IMR-90 (cell line): ENCODE results near the gene WDR45B. TPM values are rescaled to one million over a fixed set of nuclear protein-coding genes. Genes with fewer than 3 reads are reported as not detected.

Experiments used
- ATAC-seq: fragments of 200-7000 bp; cut with Tn5 transposase; 2 replicates; pipeline ENCODE4 v1.9.1; 2020; ENCODE audit warnings: low read depth, mild to moderate bottlenecking, moderate library complexity
- BruUV-seq: library from RNA; stranded (reverse); fragments of 400-500 nt; replicated peaks from 2 replicates; lab custom pipeline; 2021; lab: Mats Ljungman, UMichigan
- CTCF ChIA-PET: fragments of 300-600 bp; formaldehyde crosslinking; extraction: SDS; loops from one replicate; lab custom pipeline; 2021; ENCODE audit warnings: antibody characterized with exemption; lab: Yijun Ruan, JAX
- POLR2A ChIA-PET: fragments of 300-600 bp; sonication (Branson Sonifier 250); formaldehyde crosslinking; loops from one replicate; lab custom pipeline; 2022; ENCODE audit warnings: antibody characterized with exemption; ENCODE audit not compliant: unreplicated experiment; lab: Charles Lee
- DNase-seq: peaks from one replicate; pipeline ENCODE4 v3.0.0; 2013
- H2AFZ ChIP-seq: replicated peaks from 2 replicates; pipeline ENCODE3; 2013; ENCODE audit warnings: low read length, mild to moderate bottlenecking; ENCODE audit not compliant: poor library complexity
- H2AK5ac ChIP-seq: 2 replicates; pipeline ENCODE4 v1.6.1; 2013; ENCODE audit warnings: low read depth, low read length, inconsistent platforms
- H2AK9ac ChIP-seq: replicated peaks from 2 replicates; pipeline ENCODE3; 2013; ENCODE audit warnings: mild to moderate bottlenecking, low read depth, low read length, moderate library complexity; ENCODE audit not compliant: poor library complexity
- H2BK120ac ChIP-seq: 2 replicates; pipeline ENCODE4 v1.6.1; 2013; ENCODE audit warnings: low read depth, low read length, inconsistent platforms
- H2BK15ac ChIP-seq: 3 replicates; pipeline ENCODE4 v1.6.1; 2013; ENCODE audit warnings: low read depth, low read length, inconsistent platforms
- H2BK20ac ChIP-seq: 2 replicates; pipeline ENCODE4 v1.6.1; 2013; ENCODE audit warnings: low read depth, mild to moderate bottlenecking, inconsistent platforms, low read length, moderate library complexity
- H2BK5ac ChIP-seq: 2 replicates; pipeline ENCODE4 v1.6.1; 2013; ENCODE audit warnings: mild to moderate bottlenecking, low read depth, low read length, inconsistent platforms; ENCODE audit not compliant: poor library complexity, severe bottlenecking
- H3K14ac ChIP-seq: replicated peaks from 2 replicates; pipeline ENCODE4 v1.6.1; 2013; ENCODE audit warnings: low read depth, low read length, inconsistent platforms
- H3K18ac ChIP-seq: 2 replicates; pipeline ENCODE4 v1.6.1; 2013; ENCODE audit warnings: low read depth, low read length, control low read depth
- H3K23ac ChIP-seq: 2 replicates; pipeline ENCODE4 v1.6.1; 2013; ENCODE audit warnings: low read depth, low read length, inconsistent platforms
- H3K27ac ChIP-seq: 2 replicates; pipeline ENCODE4 v1.5.1; 2013; ENCODE audit warnings: mild to moderate bottlenecking, control low read depth, low read length; ENCODE audit not compliant: insufficient read depth
- H3K27me3 ChIP-seq: 2 replicates; pipeline ENCODE4 v1.6.1; 2013; ENCODE audit warnings: low read length; ENCODE audit not compliant: control insufficient read depth, insufficient read depth
- H3K36me3 ChIP-seq: 2 replicates; pipeline ENCODE4 v1.6.1; 2013; ENCODE audit warnings: low read length, mixed read lengths; ENCODE audit not compliant: control insufficient read depth, insufficient read depth
- H3K4ac ChIP-seq: 2 replicates; pipeline ENCODE4 v1.6.1; 2013; ENCODE audit warnings: low read depth, low read length, inconsistent platforms
- H3K4me1 ChIP-seq: 2 replicates; pipeline ENCODE4 v1.6.1; 2013; ENCODE audit warnings: low read length, mixed read lengths; ENCODE audit not compliant: control insufficient read depth, insufficient read depth
- H3K4me2 ChIP-seq: 2 replicates; pipeline ENCODE4 v1.6.1; 2013; ENCODE audit warnings: low read depth, mild to moderate bottlenecking, control low read depth, low read length, moderate library complexity
- H3K4me3 ChIP-seq: 2 replicates; pipeline ENCODE4 v1.5.1; 2013; ENCODE audit warnings: low read depth, mild to moderate bottlenecking, control low read depth, low read length, moderate library complexity; ENCODE audit not compliant: insufficient read depth
- H3K56ac ChIP-seq: 2 replicates; pipeline ENCODE4 v1.6.1; 2013; ENCODE audit warnings: low read length, inconsistent platforms; ENCODE audit not compliant: insufficient read depth; ENCODE audit errors: extremely low read depth
- H3K79me1 ChIP-seq, 2 experiments: 2 replicates each; pipeline ENCODE4 v1.6.1; 2013; ENCODE audit warnings: low read length in 2 of 2, inconsistent platforms in 1 of 2, low read depth in 1 of 2
- H3K9ac ChIP-seq: 2 replicates; pipeline ENCODE4 v1.6.1; 2013; ENCODE audit warnings: low read depth, low read length, control low read depth
- H3K9me1 ChIP-seq: 2 replicates; pipeline ENCODE4 v1.6.1; 2013; ENCODE audit warnings: low read length, inconsistent platforms; ENCODE audit not compliant: insufficient read depth
- H3K9me3 ChIP-seq: 2 replicates; pipeline ENCODE4 v1.6.1; 2013; ENCODE audit warnings: low read length; ENCODE audit not compliant: control insufficient read depth, insufficient read depth
- H4K20me1 ChIP-seq: 2 replicates; pipeline ENCODE4 v1.6.1; 2013; ENCODE audit warnings: low read length, inconsistent platforms; ENCODE audit not compliant: insufficient read depth
- H4K5ac ChIP-seq: 2 replicates; pipeline ENCODE4 v1.6.1; 2013; ENCODE audit warnings: mild to moderate bottlenecking, low read depth, low read length, control low read depth
- H4K8ac ChIP-seq, 2 experiments: 2 replicates each; pipeline ENCODE4 v1.6.1; 2013; ENCODE audit warnings: low read depth in 2 of 2, low read length in 2 of 2, control low read depth in 1 of 2, inconsistent platforms in 1 of 2
- H4K91ac ChIP-seq: 2 replicates; pipeline ENCODE4 v1.6.1; 2013; ENCODE audit warnings: low read depth, low read length, inconsistent platforms; ENCODE audit not compliant: insufficient read depth
- BHLHE40 ChIP-seq: fragments of 150-350 bp; IDR thresholded peaks from 2 replicates; pipeline ENCODE4 v1.6.1; 2016; ENCODE audit warnings: mild to moderate bottlenecking, low read depth, low read length
- CEBPB ChIP-seq: IDR thresholded peaks from 2 replicates; pipeline ENCODE4 v1.6.1; 2012; ENCODE audit warnings: low read depth, low read length, improper control_type of control experiment
- CHD1 ChIP-seq: IDR thresholded peaks from 2 replicates; pipeline ENCODE4 v1.6.1; 2012; ENCODE audit warnings: low read depth, low read length, improper control_type of control experiment
- FOS ChIP-seq: fragments of 150-350 bp; IDR thresholded peaks from 2 replicates; pipeline ENCODE4 v1.6.1; 2016; ENCODE audit warnings: low read depth, low read length
- MAFK ChIP-seq: IDR thresholded peaks from 2 replicates; pipeline ENCODE4 v1.6.1; 2012; ENCODE audit warnings: low read depth, low read length, improper control_type of control experiment
- MAZ ChIP-seq: IDR thresholded peaks from 2 replicates; pipeline ENCODE4 v1.6.1; 2012; ENCODE audit warnings: low read depth, mild to moderate bottlenecking, low read length, improper control_type of control experiment, moderate library complexity, borderline replicate concordance
- MXI1 ChIP-seq: IDR thresholded peaks from 2 replicates; pipeline ENCODE4 v1.6.1; 2012; ENCODE audit warnings: low read depth, mild to moderate bottlenecking, low read length, moderate library complexity, borderline replicate concordance
- NFE2L2 ChIP-seq: fragments of 150-350 bp; IDR thresholded peaks from 2 replicates; pipeline ENCODE4 v1.6.1; 2016; ENCODE audit warnings: low read depth, mild to moderate bottlenecking, low read length
- POLR2A ChIP-seq: IDR thresholded peaks from 2 replicates; pipeline ENCODE4 v1.6.1; 2012; ENCODE audit warnings: mild to moderate bottlenecking, low read depth, low read length
- RAD21 ChIP-seq: IDR thresholded peaks from 2 replicates; pipeline ENCODE4 v1.6.1; 2012; ENCODE audit warnings: low read length, improper control_type of control experiment
- RCOR1 ChIP-seq: IDR thresholded peaks from 2 replicates; pipeline ENCODE4 v1.6.1; 2012; ENCODE audit warnings: mild to moderate bottlenecking, low read length, improper control_type of control experiment; ENCODE audit not compliant: insufficient replicate concordance
- RFX5 ChIP-seq: IDR thresholded peaks from 2 replicates; pipeline ENCODE4 v1.8.0; 2012; ENCODE audit warnings: low read depth, mild to moderate bottlenecking, low read length, moderate library complexity
- WGBS, 2 experiments: methylation state at CpG; one replicate each; pipeline versions ENCODE4 v1.1.5 to v1.1.7; 2013; ENCODE audit warnings: missing lambda C conversion rate in 2 of 2; ENCODE audit not compliant: insufficient read length in 1 of 2; ENCODE audit errors: extremely low coverage in 2 of 2; 5-methylcytosine and 5-hydroxymethylcytosine counted together
- dilution Hi-C: fragments of 300-500 bp; cut with HindIII; formaldehyde crosslinking; loops from one replicate; pipeline ENCODE4 v1.14.3; 2018; ENCODE audit warnings: low sequenced_read_pairs; ENCODE audit not compliant: unreplicated experiment
- in situ Hi-C: fragments of 300-500 bp; cut with MboI; formaldehyde crosslinking; loops from 3 replicates; pipeline ENCODE4 v1.14.3; 2019; ENCODE audit warnings: low sequenced_read_pairs, inconsistent platforms, mixed read lengths
- intact Hi-C: fragments of 100-400 bp; cut with micrococcal nuclease; formaldehyde crosslinking; loops from 2 replicates; pipeline ENCODE4 v1.10.0; 2022
- polyA plus RNA-seq, 3 experiments: library from polyadenylated mRNA; depleted of rRNA; stranded (reverse); fragments of >200 nt; gene quantifications; 2 replicates each; pipeline ENCODE4 v1.2.3, GENCODE V29; 2012; ENCODE audit warnings: low replicate concordance in 1 of 3
- total RNA-seq: library from RNA; depleted of rRNA; stranded (reverse); fragments of >200 nt; gene quantifications from 2 replicates; pipeline ENCODE4 v1.2.3, GENCODE V29; 2012
- TF ChIP-seq, protein P1 (sequence below): fragments of 150-350 bp; IDR thresholded peaks from 2 replicates; pipeline ENCODE4 v1.6.1; 2016; ENCODE audit warnings: low read depth, mild to moderate bottlenecking, low read length, moderate library complexity, borderline replicate concordance
- TF ChIP-seq, protein P2 (sequence below): conservative IDR thresholded peaks from 2 replicates; pipeline ENCODE4 v1.5.1; 2012; ENCODE audit warnings: mild to moderate bottlenecking, low read depth, low read length, improper control_type of control experiment
- TF ChIP-seq, protein P3 (sequence below): fragments of 150-350 bp; IDR thresholded peaks from 2 replicates; pipeline ENCODE4 v1.6.1; 2017; ENCODE audit warnings: mild to moderate bottlenecking, antibody characterized with exemption, low read length, low read depth

WDR45B gene
- total and polyA plus RNA-seq, 2 of the 4 experiments (the other 2 are of a cell fraction): 98.2 to 110 TPM

GRCh38 chr17:82694647-82695046, 46.4 kb upstream of the WDR45B start:
- Histone ChIP-seq H3K36me3 (no peaks in the 10 kb centered on the region; the same call in 1 of the 2 replicates), H3K4ac (no peak overlapping the region), H3K56ac (no peak overlapping the region), H3K14ac (no peak overlapping the region), H4K20me1 (no peaks in the 10 kb centered on the region; the same call in 1 of the 2 replicates), H3K4me3 (no peak overlapping the region), H3K9me1 (peaks cover 5% of the 10 kb centered on the region), H3K9me3 (peaks cover 2% of the 10 kb centered on the region), H2AK9ac (no peak overlapping the region), H2AFZ (no peak overlapping the region), H3K27ac (no peak overlapping the region), H2BK120ac (no peak overlapping the region), H3K18ac (no peak overlapping the region), H4K8ac (no peak overlapping the region), H3K79me1 (peaks cover 0 to 7% of the 10 kb centered on the region in 2 experiments; a peak in 2 of 4 replicates), H4K5ac (no peak overlapping the region), H2BK20ac (no peak overlapping the region), H2BK15ac (no peak overlapping the region), H3K4me1 (peaks cover 6% of the 10 kb centered on the region; the same call in 1 of the 2 replicates), H2BK5ac (no peak overlapping the region), H4K91ac (no peak overlapping the region), H2AK5ac (no peak overlapping the region), H3K27me3 (peaks cover 2% of the 10 kb centered on the region; the same call in 1 of the 2 replicates), H3K23ac (no peak overlapping the region), H3K9ac (no peak overlapping the region), H3K4me2 (no peak overlapping the region)
- ATAC-seq (no peak), DNase-seq (no peak)
- in situ Hi-C loops: no loop called here
- BruUV-seq: no TSS peak
- dilution Hi-C loops: no loop called here
- ChIA-PET CTCF (no interaction called here), POLR2A (no interaction called here)
- TF ChIP-seq MAZ (no peak), POLR2A (no peak), CHD1 (no peak), NFE2L2 (no peak), CEBPB (no peak), RCOR1 (no peak), MAFK (no peak), MXI1 (no peak), RAD21 (no peak), RFX5 (no peak), FOS (no peak), BHLHE40 (no peak)
- TF ChIP-seq, protein P1, sequence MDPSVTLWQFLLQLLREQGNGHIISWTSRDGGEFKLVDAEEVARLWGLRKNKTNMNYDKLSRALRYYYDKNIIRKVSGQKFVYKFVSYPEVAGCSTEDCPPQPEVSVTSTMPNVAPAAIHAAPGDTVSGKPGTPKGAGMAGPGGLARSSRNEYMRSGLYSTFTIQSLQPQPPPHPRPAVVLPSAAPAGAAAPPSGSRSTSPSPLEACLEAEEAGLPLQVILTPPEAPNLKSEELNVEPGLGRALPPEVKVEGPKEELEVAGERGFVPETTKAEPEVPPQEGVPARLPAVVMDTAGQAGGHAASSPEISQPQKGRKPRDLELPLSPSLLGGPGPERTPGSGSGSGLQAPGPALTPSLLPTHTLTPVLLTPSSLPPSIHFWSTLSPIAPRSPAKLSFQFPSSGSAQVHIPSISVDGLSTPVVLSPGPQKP: no peak
- TF ChIP-seq, protein P2, sequence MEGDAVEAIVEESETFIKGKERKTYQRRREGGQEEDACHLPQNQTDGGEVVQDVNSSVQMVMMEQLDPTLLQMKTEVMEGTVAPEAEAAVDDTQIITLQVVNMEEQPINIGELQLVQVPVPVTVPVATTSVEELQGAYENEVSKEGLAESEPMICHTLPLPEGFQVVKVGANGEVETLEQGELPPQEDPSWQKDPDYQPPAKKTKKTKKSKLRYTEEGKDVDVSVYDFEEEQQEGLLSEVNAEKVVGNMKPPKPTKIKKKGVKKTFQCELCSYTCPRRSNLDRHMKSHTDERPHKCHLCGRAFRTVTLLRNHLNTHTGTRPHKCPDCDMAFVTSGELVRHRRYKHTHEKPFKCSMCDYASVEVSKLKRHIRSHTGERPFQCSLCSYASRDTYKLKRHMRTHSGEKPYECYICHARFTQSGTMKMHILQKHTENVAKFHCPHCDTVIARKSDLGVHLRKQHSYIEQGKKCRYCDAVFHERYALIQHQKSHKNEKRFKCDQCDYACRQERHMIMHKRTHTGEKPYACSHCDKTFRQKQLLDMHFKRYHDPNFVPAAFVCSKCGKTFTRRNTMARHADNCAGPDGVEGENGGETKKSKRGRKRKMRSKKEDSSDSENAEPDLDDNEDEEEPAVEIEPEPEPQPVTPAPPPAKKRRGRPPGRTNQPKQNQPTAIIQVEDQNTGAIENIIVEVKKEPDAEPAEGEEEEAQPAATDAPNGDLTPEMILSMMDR: no peak
- TF ChIP-seq, protein P3, sequence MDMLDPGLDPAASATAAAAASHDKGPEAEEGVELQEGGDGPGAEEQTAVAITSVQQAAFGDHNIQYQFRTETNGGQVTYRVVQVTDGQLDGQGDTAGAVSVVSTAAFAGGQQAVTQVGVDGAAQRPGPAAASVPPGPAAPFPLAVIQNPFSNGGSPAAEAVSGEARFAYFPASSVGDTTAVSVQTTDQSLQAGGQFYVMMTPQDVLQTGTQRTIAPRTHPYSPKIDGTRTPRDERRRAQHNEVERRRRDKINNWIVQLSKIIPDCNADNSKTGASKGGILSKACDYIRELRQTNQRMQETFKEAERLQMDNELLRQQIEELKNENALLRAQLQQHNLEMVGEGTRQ: no peak
- intact Hi-C loops: no loop called here
- WGBS, 2 experiments: no CpG with 5 or more reads among the region's 2 CpGs
